SK-N-SH treated with all-trans-retinoic acid at 6 μM for 48 hours (cell line): ENCODE results near the gene KASH5.

ENCODE experiments used
- BACH2 ChIP-seq: fragments of 250-450 bp; sonication (Bioruptor Pico); IDR thresholded peaks from 2 replicates; pipeline ENCODE4 v1.9.0; 2021; ENCODE audit warnings: mild to moderate bottlenecking, borderline replicate concordance
- ESRRG ChIP-seq: fragments of 250-450 bp; sonication (Bioruptor Pico); IDR thresholded peaks from 2 replicates; pipeline ENCODE4 v1.6.1; 2021; ENCODE audit warnings: mild to moderate bottlenecking
- RARB ChIP-seq: fragments of 250-450 bp; sonication (Bioruptor Pico); IDR thresholded peaks from 2 replicates; pipeline ENCODE4 v1.8.0; 2021; ENCODE audit warnings: mild to moderate bottlenecking, moderate library complexity
- ZFP3 ChIP-seq: fragments of 250-450 bp; sonication (Bioruptor Pico); IDR thresholded peaks from 2 replicates; pipeline ENCODE4 v1.5.0; 2020; ENCODE audit warnings: mild to moderate bottlenecking, moderate library complexity
- ZFP30 ChIP-seq: fragments of 450-650 bp; formaldehyde crosslinking; IDR thresholded peaks from 2 replicates; pipeline ENCODE4 v1.5.0; 2022; ENCODE audit warnings: mild to moderate bottlenecking, moderate library complexity
- TF ChIP-seq, protein P1 (sequence below): fragments of 250-450 bp; sonication (Bioruptor Pico); IDR thresholded peaks from 2 replicates; pipeline ENCODE4 v1.8.0; 2020; ENCODE audit warnings: mild to moderate bottlenecking, moderate library complexity, borderline replicate concordance
- TF ChIP-seq, protein P2 (sequence below): fragments of 250-450 bp; sonication (Bioruptor Pico); IDR thresholded peaks from 2 replicates; pipeline ENCODE4 v1.8.0; 2021; ENCODE audit warnings: low read depth, mild to moderate bottlenecking, moderate library complexity, borderline replicate concordance
- TF ChIP-seq, protein P3 (sequence below): fragments of 250-450 bp; sonication (Bioruptor Pico); IDR thresholded peaks from 2 replicates; pipeline ENCODE4 v1.5.1; 2020; ENCODE audit warnings: low read depth, mild to moderate bottlenecking, moderate library complexity

DNA sequence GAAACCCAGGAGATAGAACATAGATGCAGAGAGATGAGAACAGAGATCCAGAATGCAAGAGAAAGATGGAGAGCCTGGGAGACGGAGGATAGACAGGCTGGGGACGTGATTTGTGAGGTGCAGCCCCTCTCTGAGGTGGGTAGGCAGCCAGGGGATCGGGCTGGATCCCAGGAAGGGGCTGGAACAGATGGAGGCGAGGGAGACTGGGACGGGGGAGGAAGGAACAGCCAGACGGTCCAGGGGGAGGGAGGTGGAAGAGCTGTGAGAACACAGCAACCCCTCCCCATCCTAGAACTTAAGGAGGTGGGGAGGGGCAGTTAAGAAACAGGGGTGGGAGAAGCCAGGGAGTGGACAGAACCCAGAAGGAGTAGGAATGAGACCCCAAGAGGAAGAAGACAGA is 50.2 kb downstream of the KASH5 start:
- no peak for TF ChIP-seq ZFP30 (CRISPR knock-in tag)
- TF ChIP-seq BACH2 (CRISPR knock-in tag): no peak
- TF ChIP-seq ZFP3 (CRISPR knock-in tag): no peak
- TF ChIP-seq, protein P1, sequence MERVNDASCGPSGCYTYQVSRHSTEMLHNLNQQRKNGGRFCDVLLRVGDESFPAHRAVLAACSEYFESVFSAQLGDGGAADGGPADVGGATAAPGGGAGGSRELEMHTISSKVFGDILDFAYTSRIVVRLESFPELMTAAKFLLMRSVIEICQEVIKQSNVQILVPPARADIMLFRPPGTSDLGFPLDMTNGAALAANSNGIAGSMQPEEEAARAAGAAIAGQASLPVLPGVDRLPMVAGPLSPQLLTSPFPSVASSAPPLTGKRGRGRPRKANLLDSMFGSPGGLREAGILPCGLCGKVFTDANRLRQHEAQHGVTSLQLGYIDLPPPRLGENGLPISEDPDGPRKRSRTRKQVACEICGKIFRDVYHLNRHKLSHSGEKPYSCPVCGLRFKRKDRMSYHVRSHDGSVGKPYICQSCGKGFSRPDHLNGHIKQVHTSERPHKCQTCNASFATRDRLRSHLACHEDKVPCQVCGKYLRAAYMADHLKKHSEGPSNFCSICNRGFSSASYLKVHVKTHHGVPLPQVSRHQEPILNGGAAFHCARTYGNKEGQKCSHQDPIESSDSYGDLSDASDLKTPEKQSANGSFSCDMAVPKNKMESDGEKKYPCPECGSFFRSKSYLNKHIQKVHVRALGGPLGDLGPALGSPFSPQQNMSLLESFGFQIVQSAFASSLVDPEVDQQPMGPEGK: no peak
- TF ChIP-seq ESRRG (CRISPR knock-in tag): no peak
- TF ChIP-seq RARB (CRISPR knock-in tag): no peak
- TF ChIP-seq, protein P2, sequence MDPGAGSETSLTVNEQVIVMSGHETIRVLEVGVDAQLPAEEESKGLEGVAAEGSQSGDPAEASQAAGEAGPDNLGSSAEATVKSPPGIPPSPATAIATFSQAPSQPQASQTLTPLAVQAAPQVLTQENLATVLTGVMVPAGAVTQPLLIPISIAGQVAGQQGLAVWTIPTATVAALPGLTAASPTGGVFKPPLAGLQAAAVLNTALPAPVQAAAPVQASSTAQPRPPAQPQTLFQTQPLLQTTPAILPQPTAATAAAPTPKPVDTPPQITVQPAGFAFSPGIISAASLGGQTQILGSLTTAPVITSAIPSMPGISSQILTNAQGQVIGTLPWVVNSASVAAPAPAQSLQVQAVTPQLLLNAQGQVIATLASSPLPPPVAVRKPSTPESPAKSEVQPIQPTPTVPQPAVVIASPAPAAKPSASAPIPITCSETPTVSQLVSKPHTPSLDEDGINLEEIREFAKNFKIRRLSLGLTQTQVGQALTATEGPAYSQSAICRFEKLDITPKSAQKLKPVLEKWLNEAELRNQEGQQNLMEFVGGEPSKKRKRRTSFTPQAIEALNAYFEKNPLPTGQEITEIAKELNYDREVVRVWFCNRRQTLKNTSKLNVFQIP (CRISPR knock-in tag): no peak
- TF ChIP-seq, protein P3, sequence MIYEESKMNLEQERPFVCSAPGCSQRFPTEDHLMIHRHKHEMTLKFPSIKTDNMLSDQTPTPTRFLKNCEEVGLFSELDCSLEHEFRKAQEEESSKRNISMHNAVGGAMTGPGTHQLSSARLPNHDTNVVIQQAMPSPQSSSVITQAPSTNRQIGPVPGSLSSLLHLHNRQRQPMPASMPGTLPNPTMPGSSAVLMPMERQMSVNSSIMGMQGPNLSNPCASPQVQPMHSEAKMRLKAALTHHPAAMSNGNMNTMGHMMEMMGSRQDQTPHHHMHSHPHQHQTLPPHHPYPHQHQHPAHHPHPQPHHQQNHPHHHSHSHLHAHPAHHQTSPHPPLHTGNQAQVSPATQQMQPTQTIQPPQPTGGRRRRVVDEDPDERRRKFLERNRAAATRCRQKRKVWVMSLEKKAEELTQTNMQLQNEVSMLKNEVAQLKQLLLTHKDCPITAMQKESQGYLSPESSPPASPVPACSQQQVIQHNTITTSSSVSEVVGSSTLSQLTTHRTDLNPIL (CRISPR knock-in tag): no peak
